GM04504 (cell line): ENCODE data around the gene ORC6.

Experiments
- DNase-seq: peaks from one replicate; pipeline ENCODE4 v3.0.0-alpha.2; 2012; ENCODE audit warnings: low read depth

The ORC6 gene

GRCh38 chr16:46701615-46702014 is 12.2 kb downstream of the ORC6 start:
- no peak for DNase-seq

- DNase-seq: no peak
These were observed 12.6 kb downstream of the ORC6 start for GRCh38 chr16:46702030-46702429.

DNA sequence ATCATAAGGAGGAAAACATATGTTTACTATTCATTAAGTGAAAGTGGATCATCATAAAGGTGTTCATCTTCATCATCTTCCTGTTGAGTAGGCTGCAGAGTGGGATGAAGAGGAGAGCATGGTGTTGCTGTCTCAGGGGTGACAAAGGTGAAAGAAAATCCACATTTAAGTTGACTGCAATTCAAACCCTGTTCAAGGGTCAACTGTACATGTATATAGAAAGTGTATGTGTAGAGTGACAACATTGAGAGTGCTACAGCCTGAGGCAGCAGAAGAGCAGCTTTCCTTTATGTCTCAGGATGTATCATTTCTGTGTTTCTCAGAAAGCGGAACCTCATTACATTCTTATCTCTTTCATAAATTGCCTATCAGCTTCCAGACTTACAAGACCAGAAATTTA is 17.2 kb downstream of the ORC6 start:
- no peak for DNase-seq

DNA sequence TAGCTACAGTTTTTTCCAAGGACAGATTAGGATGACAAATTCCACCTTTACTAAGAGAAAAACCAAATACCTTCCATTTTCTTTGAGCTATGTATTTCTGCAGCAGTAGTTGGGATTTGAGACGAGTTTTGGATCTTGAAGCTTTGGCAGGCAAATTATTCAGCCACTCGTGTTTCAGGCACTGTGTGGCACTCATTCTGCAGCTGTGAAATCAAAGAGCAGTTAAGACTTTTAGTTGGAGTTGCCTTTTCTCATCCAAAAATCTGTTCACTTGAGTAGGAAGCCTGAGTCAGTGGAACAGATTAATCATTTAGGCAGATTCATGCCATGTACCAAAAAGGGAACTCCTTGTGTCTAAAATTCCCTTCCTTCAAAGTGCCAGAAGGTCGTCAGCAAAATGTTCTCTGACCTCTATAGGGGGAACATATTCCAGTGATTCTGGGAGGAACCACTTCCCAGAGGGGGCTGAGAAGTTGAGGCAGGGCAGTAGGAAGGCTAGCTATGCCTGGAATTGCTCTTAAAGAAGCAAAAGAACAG is 20.1 kb downstream of the ORC6 start:
- no peak for DNase-seq

DNA sequence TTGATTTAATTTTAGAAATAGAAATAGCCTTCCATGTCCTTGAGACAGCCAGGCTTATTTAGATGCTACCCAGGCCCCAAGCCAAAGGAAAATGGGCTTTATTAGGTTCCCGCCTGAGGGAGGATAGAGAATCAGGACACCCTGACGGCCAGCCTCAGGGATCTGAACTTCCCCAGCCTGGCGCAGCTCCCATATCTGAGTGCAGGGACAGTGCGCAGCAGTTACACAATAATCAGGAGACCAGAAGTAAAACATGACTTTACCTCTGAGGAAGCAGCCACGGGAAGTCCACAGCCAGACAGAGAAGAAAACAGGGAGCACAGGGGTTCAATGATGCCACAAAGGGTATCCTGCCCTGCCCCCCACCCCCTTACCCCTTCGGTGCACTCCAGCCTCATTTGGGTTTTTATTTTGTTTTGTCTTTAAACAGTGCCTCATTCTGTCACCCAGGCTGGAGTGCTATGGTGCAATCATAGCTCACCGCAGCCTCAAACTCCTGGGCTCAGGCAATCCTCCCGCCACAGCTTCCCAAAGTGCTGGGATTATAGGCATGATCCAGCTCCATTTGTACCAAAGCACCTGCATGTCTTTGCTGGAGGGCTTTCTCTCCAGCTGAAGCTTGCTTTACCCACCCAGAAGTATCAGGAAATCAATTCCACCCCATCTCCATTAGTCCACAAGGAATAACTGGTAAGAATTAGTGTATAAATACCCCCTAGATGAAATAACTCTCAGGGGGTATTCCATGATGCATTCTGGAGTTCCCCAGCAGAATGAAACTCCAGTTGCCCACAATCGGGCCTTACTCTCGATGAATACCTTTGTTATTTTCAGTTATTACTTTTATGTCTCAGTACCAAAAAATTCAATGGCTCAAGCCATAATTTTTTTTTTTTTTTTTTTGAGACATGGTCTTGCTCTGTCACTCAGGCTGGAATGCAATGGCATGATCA is 21.9 kb downstream of the ORC6 start:
- DNase-seq: no peak

DNA sequence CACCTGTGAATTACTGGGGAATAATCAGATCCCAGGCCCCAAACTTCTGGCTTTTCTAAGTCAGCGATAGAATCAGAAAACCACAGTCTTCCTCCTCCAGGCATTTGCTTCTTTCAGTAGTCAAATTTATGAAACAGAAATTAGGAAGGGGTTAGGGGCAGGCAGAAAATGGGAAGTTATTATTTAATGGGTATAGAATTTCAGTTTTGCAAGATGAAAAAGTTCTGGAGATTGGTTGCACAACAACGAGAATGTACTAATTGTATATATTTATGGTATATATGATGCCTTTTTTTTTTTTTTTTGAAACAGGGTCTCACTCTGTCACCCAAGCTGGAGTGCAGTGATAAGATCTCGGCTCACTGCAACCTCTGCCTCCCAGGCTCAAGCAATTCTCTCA is 23.5 kb downstream of the ORC6 start:
- no peak for DNase-seq

DNA sequence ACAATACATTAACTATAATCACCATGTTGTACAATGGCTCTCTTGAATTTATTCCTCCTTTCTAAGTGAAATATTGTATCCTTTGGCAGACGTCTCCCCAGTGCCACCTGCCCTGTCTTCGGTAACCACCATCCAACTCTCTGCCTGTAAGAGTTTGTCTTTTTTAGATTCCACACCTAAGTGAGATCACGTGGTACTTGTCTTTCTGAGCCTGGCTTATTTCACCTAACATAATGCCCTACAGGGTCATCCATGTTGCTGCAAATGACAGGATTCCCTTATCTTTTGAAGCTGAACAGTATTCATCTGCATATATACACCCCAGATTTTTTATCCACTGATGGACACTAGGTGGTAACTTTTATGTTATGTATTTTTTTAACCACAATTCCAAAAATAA is 24.2 kb downstream of the ORC6 start:
- DNase-seq: no peak

- DNase-seq: no peak
These were observed 25.5 kb downstream of the ORC6 start for GRCh38 chr16:46714797-46715591.

DNA sequence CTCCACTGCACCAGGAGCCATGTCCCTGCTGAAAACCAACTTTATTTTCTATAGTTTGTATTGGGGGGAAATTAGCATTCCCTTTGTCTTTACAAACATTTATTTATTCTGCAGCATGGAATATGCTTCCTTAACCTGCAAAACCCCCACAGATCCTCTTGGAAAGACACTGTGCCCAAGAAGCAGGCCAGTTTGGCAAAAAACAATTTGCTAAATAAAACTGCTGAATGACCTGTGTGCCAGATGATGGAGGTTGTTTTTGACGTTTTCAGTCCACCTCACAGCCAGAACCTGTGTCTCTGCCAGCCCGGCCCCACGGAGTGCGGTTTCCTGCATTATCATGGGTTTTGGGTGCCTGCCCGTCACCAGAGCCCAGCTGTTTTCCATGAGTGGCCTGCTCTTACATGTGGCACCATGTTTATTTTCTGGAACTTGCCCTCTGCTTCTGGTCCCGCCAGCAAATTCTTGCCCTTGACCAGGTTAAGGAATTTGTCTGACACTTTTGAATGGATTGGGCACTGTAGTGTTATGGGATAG is 26.4 kb downstream of the ORC6 start:
- DNase-seq: no peak

DNA sequence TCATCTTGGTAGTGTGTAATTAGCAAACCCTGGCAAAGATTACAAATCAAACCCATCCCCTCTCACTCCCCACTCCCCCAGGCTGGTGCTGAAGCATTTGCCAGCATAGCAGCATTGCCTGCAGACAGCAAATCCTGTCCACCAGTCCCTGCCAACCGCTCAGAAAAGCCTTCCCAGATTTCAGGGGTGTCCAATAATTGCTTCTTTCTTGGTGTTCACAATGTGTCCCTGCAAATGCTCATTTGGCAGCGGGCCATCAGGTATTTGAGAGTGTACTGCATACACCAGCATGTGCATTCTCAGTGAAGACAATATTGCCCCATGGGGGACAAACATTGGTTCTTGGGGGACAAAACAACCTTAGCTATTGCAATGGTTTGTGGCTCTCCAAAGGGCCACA is 28.2 kb downstream of the ORC6 start:
- no peak for DNase-seq

- DNase-seq: no peak
These were observed 28.8 kb downstream of the ORC6 start for GRCh38 chr16:46718214-46718613.

DNA sequence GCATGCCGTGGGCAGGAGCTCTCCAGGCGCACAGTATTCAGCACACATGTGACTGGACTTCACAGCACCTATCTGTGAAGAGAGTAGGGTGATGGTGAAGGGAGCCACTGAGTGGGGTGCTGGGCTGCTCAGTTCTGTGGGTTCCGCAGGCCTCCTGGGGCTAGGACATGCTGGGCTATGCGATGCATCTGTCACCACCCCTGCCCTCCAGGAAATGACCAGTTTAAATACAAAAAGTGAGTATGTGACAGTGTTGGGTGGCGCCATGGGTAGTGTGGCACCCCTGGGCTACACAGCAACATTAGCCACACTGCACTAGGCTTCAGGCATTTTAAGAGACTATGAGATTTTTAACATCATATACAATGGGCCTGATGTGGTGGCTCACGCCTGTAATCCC is 30.1 kb downstream of the ORC6 start:
- no peak for DNase-seq

GRCh38 chr16:46720619-46721018 is 31.2 kb downstream of the ORC6 start:
- DNase-seq: no peak

DNA sequence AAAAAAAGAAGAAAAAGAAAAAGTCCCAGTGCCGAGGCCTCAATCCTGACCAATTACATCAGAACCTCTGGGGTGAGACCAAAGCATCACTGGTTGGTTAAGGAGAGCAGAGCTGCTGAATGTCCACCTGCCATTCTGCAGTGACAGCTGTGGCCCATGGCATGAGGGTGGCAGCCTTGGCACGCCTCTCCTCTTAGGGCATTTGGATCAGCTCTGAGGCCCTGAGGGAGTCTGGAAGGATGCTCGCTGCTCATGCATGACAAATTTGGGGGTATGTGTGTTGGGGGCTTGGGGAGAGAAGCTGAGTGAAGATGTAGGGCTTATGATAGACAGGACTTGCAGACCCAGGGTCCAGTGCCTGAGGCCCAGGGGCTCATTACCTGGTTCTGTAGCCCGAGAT is 32.4 kb downstream of the ORC6 start:
- DNase-seq: no peak

- no peak for DNase-seq
These were observed 37.7 kb downstream of the ORC6 start for GRCh38 chr16:46727184-46727583.

DNA sequence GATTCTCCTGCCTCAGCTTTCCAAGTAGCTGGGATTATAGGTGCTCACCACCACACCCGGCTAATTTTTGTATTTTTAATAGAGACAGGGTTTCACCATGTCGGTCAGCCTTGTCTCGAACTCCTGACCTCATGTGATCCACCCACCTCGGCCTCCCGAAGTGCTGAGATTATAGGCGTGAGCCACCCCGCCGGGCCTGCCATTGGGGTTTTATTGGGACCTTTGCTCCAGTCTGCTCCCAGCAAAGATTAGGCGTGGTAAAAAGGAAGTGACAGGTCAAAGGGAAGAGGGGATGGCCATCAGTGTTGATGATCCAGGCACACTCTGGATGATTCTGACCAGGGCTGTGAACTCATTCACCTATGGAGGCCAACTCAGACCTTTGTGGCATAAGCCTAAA is 38.2 kb downstream of the ORC6 start:
- DNase-seq: no peak

DNA sequence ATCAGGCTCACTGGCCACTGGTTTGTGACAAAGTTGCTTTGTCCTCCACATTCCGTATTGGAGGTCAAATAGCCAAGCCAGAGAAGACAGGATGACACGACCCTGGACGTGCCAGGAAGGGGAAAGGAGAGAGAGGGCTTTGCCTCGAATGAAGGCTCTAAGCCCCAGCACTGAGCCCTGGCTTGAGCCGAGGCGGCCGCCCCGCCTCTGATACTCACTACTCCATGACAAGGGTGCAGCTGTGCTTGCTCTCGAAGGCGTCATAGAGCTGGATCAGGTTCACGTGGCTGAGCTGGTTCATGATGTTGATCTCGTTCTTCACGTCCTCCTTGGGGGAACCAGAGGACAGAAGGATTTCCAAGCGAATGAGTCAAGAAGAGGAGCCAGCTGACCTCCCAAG is 39.3 kb downstream of the ORC6 start:
- DNase-seq: no peak

DNA sequence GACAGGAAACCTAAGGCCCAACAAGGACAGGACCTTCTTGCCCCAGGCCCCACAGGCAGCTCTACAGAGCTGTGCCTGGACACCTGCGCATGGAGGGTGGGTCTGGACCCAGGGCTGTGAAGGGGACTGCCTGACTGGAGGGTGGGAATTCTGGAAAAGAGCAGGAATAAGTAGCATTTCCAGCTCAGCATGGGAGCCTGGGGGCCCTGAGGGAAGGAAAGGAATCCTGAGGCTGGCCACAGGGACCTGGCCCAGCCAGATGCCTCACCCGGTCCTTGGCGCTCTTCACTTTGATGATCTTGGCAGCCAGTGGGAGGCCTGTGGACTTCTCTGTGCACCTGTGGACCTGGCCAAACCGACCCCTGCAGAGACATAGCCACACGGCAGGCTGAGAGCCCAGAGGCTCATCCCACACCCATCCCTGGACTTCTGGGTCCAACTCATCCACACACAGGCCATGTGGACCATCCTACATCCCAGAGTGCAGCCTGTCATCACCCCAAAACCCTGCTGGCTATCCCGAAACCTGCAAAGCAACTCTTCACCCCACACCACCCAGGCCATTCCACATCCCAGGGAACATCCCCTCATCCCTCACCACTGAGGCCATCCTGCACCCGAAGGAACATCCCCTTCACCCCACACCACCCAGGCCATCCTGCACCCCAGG is 40.0 kb downstream of the ORC6 start:
- DNase-seq: no peak

- DNase-seq: no peak
These were observed 40.7 kb downstream of the ORC6 start for GRCh38 chr16:46730126-46730525.

DNA sequence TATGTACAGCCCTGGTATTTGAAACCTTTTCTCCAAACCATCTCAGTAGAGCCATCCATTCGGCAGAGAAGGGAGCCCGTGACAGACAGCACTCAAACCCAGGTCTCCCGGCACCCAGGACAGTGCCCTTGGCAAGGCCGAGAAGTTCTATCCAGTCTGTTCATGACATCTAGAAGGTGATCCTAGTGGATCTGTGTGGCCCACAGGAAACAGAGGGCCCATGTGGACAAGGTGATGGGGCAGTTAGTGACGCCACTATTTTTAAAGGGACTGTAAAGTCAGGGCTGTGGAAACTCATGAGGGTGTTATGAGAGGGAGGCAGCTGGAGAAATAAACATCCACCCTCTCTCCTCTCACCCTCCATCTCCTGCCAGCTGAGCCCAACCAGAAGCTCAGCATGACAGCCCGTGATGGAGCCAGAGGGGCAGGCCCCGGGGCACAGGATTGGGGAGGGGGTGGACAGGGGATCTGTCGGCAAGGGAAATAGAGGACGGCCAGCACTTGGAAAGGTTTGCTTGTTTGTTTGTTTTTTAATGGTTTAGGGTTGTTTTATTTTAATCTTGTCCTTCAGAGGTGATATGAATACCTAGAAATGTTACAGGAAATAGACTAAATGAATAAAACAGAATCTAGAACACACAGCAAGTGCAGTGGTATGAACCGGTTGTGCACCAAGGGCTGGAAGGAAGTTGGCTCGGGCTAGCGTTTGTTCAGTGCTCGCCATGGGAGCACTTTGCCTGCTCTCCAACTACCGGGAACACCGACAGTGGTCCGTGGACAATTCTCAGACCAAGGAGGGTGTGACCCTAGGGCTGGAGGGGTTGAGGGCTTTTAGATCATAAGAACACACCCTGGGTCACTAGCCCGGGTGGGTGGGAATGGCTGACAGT is 41.6 kb downstream of the ORC6 start:
- DNase-seq: no peak
